Endothelial cell of umbilical vein (primary cell): ENCODE data around the gene JADE3. TPM values are rescaled to one million over a fixed set of nuclear protein-coding genes. Genes with fewer than 3 reads are reported as not detected.

ENCODE experiments used
- BruUV-seq: library from RNA; stranded (reverse); fragments of 400-500 nt; replicated peaks from 2 replicates; lab custom pipeline; 2021; lab: Mats Ljungman, UMichigan
- CTCF ChIA-PET: fragments of 300-600, 350-600 bp; sonication (Branson Sonifier 250); formaldehyde crosslinking; loops from one replicate; lab custom pipeline; 2021; ENCODE audit warnings: antibody characterized with exemption, inconsistent platforms; lab: Charles Lee
- POLR2A ChIA-PET: fragments of 300-600, 350-600 bp; sonication (Branson Sonifier 250); formaldehyde crosslinking; loops from one replicate; lab custom pipeline; 2021; ENCODE audit warnings: antibody characterized with exemption, inconsistent platforms; lab: Charles Lee
- DNase-seq: peaks from one replicate; pipeline ENCODE4 v3.0.0-alpha.2; 2011; ENCODE audit warnings: low read depth, low spot score
- FAIRE-seq: peaks from 2 replicates; lab custom pipeline; 2011; peaks lifted over from hg19 to GRCh38; lab: Jason Lieb, UNC
- H2AFZ ChIP-seq: 2 replicates; pipeline ENCODE4 v1.6.0; 2012; ENCODE audit warnings: low read depth, low read length, control low read depth, inconsistent platforms
- H3K27ac ChIP-seq: 2 replicates; pipeline ENCODE4 v1.5.1; 2011; ENCODE audit warnings: low read depth, mild to moderate bottlenecking, control low read depth, low read length, moderate library complexity; ENCODE audit not compliant: insufficient read depth
- H3K27me3 ChIP-seq, 2 experiments: 2 replicates each; pipeline versions ENCODE4 v1.6.0 to v1.6.1; 2011; ENCODE audit warnings: low read length in 2 of 2, mixed read lengths in 1 of 2; ENCODE audit not compliant: control insufficient read depth in 2 of 2, insufficient read depth in 2 of 2
- H3K36me3 ChIP-seq, 2 experiments: 2 replicates in 1 of 2; 3 replicates in 1 of 2; pipeline ENCODE4 v1.5.1; 2011; ENCODE audit warnings: low read length in 2 of 2, mild to moderate bottlenecking in 1 of 2, moderate library complexity in 1 of 2; ENCODE audit not compliant: control insufficient read depth in 2 of 2, insufficient read depth in 2 of 2; ENCODE audit errors: extremely low read depth in 1 of 2
- H3K4me1 ChIP-seq: 3 replicates; pipeline ENCODE4 v1.5.1; 2011; ENCODE audit warnings: mild to moderate bottlenecking, low read length; ENCODE audit not compliant: control insufficient read depth, insufficient read depth; ENCODE audit errors: extremely low read depth
- H3K4me2 ChIP-seq: 2 replicates; pipeline ENCODE4 v1.6.1; 2011; ENCODE audit warnings: low read length, control low read depth, mixed read lengths; ENCODE audit not compliant: insufficient read depth
- H3K4me3 ChIP-seq, 3 experiments: fragments of 200-600 bp in 1 of 3; sonication (generic), shearing (Covaris generic) in 1 of 3; replicated peaks in 1 of 3; 2 replicates each; pipeline ENCODE4 v1.5.1; 2011 to 2016; ENCODE audit warnings: control low read depth in 3 of 3, low read length in 3 of 3, mild to moderate bottlenecking in 2 of 3, inconsistent platforms in 1 of 3, low read depth in 1 of 3, moderate library complexity in 1 of 3; ENCODE audit not compliant: insufficient read depth in 1 of 3
- H3K79me2 ChIP-seq: 2 replicates; pipeline ENCODE4 v1.6.0; 2012; ENCODE audit warnings: low read length, inconsistent platforms; ENCODE audit not compliant: control insufficient read depth, insufficient read depth
- H3K9ac ChIP-seq: replicated peaks from 2 replicates; pipeline ENCODE3; 2011; ENCODE audit warnings: low read length, control low read depth; ENCODE audit not compliant: insufficient read depth; ENCODE audit errors: extremely low read depth
- H3K9me1 ChIP-seq: replicated peaks from 3 replicates; pipeline ENCODE4 v1.6.0; 2011; ENCODE audit warnings: mild to moderate bottlenecking, low read length; ENCODE audit not compliant: control insufficient read depth, insufficient read depth; ENCODE audit errors: extremely low read depth
- H3K9me3 ChIP-seq: replicated peaks from 2 replicates; pipeline ENCODE4 v1.5.1; 2012; ENCODE audit warnings: low read length, inconsistent platforms; ENCODE audit not compliant: control insufficient read depth, insufficient read depth
- H4K20me1 ChIP-seq: replicated peaks from 2 replicates; pipeline ENCODE3; 2011; ENCODE audit warnings: mild to moderate bottlenecking, low read length; ENCODE audit not compliant: control insufficient read depth, insufficient read depth; ENCODE audit errors: extremely low read depth
- EZH2 ChIP-seq: IDR thresholded peaks from 2 replicates; pipeline ENCODE4 v1.6.1; 2012; ENCODE audit warnings: borderline replicate concordance, low read depth, mild to moderate bottlenecking, moderate library complexity, low read length, inconsistent platforms; ENCODE audit not compliant: severe bottlenecking
- FOS ChIP-seq: IDR thresholded peaks from 2 replicates; pipeline ENCODE4 v1.6.1; 2011; ENCODE audit warnings: mild to moderate bottlenecking, low read length, moderate library complexity, borderline replicate concordance; ENCODE audit not compliant: insufficient read depth
- GATA2 ChIP-seq: IDR thresholded peaks from 2 replicates; pipeline ENCODE4 v1.7.0; 2011; ENCODE audit warnings: low read depth, mild to moderate bottlenecking, moderate library complexity, mixed read lengths, low read length; ENCODE audit not compliant: insufficient read length, insufficient read depth
- JUN ChIP-seq: IDR thresholded peaks from 2 replicates; pipeline ENCODE4 v1.6.1; 2011; ENCODE audit warnings: borderline replicate concordance, low read depth; ENCODE audit not compliant: insufficient read length, insufficient read depth
- MYC ChIP-seq: IDR thresholded peaks from one replicate; pipeline ENCODE4 v1.6.1; 2011; ENCODE audit warnings: mild to moderate bottlenecking, low read depth, low read length
- POLR2A ChIP-seq: IDR thresholded peaks from 2 replicates; pipeline ENCODE4 v1.6.1; 2012; ENCODE audit warnings: low read depth, mild to moderate bottlenecking, control low read depth, low read length
- POLR2AphosphoS5 ChIP-seq: IDR thresholded peaks from 2 replicates; pipeline ENCODE4 v1.6.1; 2012; ENCODE audit warnings: low read depth, mild to moderate bottlenecking, control low read depth, low read length, moderate library complexity; ENCODE audit not compliant: insufficient read depth
- dilution Hi-C: fragments of 300-500 bp; cut with MboI; formaldehyde crosslinking; loops from one replicate; pipeline ENCODE4 v1.15.0; 2019; ENCODE audit warnings: low sequenced_read_pairs; ENCODE audit not compliant: extremely low pct_ligation_motif_present
- intact Hi-C: fragments of 100-400 bp; cut with micrococcal nuclease; formaldehyde crosslinking; loops from one replicate; pipeline ENCODE4 v1.10.0; 2022
- polyA plus RNA-seq, 4 experiments: library from polyadenylated mRNA; depleted of rRNA in 3 of 4; stranded (reverse) in 3 of 4; unstranded in 1 of 4; fragments of >200 nt; gene quantifications; 2 replicates each; pipeline versions ENCODE4 v1.2.1 to v1.2.3, GENCODE V29; 2011 to 2012; ENCODE audit warnings: missing spikeins in 1 of 4
- total RNA-seq: library from RNA; stranded (reverse); gene quantifications from 2 replicates; pipeline ENCODE4 v1.2.3, GENCODE V29; 2021
- TF ChIP-seq, protein P1 (sequence below), 2 donors: IDR thresholded peaks; 1 replicate in 1 of 2; 2 replicates in 1 of 2; pipeline ENCODE4 v1.5.1; 2011; ENCODE audit warnings: low read length in 2 of 2, mild to moderate bottlenecking in 2 of 2, moderate library complexity in 2 of 2, control low read depth in 1 of 2, inconsistent platforms in 1 of 2, low read depth in 1 of 2; ENCODE audit not compliant: insufficient read depth in 1 of 2; ENCODE audit errors: extremely low read depth in 1 of 2
- TF ChIP-seq, protein P2 (sequence below): IDR thresholded peaks from 2 replicates; pipeline ENCODE4 v1.6.1; 2011; ENCODE audit not compliant: insufficient read depth, insufficient read length

Gene JADE3
- total and polyA plus RNA-seq, 2 donors (not counting 3 experiments of a cell fraction or from before 2014, with no cell fraction given): 4.9 to 18.4 TPM

DNA sequence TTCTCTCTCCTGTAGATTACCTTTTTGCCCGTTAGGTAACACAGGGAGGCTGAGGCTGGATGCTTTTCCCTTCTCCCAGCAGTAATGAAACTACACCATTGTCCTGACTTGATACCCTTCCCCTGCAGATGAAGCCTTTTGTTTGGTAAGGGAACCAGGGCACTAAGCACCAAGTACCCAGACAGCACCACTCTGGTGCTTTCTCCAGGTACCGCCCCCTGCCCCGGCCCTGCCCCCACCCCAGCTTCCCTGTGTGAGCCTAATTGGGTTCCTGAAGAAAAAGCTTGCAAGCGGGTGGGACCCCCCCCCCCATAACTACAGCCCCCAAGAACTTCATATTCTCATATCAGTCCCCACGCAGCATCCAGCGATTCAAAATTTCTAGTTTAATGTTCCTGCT lies 79.8 kb downstream of the JADE3 start:
- H3K4me2 ChIP-seq: no peak overlapping the region
- H4K20me1 ChIP-seq: no peaks in the 10 kb centered on the region
- ChIA-PET POLR2A (no interaction called here), CTCF (no interaction called here)
- DNase-seq (no peak), FAIRE-seq (no peak)
- H3K27me3 ChIP-seq: no peaks in the 10 kb centered on the region
- no peaks in the 10 kb centered on the region for H3K9me3 ChIP-seq
- H3K4me3 ChIP-seq: no peak overlapping the region
- intact Hi-C loops (no loop called here), dilution Hi-C loops (no loop called here)
- H3K9ac ChIP-seq: no peak overlapping the region
- no peak for TF ChIP-seq POLR2AphosphoS5
- TF ChIP-seq JUN: no peak
- TF ChIP-seq, protein P1, sequence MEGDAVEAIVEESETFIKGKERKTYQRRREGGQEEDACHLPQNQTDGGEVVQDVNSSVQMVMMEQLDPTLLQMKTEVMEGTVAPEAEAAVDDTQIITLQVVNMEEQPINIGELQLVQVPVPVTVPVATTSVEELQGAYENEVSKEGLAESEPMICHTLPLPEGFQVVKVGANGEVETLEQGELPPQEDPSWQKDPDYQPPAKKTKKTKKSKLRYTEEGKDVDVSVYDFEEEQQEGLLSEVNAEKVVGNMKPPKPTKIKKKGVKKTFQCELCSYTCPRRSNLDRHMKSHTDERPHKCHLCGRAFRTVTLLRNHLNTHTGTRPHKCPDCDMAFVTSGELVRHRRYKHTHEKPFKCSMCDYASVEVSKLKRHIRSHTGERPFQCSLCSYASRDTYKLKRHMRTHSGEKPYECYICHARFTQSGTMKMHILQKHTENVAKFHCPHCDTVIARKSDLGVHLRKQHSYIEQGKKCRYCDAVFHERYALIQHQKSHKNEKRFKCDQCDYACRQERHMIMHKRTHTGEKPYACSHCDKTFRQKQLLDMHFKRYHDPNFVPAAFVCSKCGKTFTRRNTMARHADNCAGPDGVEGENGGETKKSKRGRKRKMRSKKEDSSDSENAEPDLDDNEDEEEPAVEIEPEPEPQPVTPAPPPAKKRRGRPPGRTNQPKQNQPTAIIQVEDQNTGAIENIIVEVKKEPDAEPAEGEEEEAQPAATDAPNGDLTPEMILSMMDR (IDR thresholded peaks at IDR 0.05; ENCODE audit: extremely low read depth in 1 of 2, insufficient read depth in 1 of 2, low read depth in 1 of 2, low read length in 2 of 2): no peak
- TF ChIP-seq, protein P2, sequence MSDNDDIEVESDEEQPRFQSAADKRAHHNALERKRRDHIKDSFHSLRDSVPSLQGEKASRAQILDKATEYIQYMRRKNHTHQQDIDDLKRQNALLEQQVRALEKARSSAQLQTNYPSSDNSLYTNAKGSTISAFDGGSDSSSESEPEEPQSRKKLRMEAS: no peak
- TF ChIP-seq MYC: no peak
- TF ChIP-seq GATA2: no peak
- no peak for TF ChIP-seq EZH2
- TF ChIP-seq FOS: no peak
- TF ChIP-seq POLR2A: no peak
- no peaks in the 10 kb centered on the region for H3K36me3 ChIP-seq
- H3K9me1 ChIP-seq: no peaks in the 10 kb centered on the region
- H2AFZ ChIP-seq: no peak overlapping the region
- H3K79me2 ChIP-seq: no peaks in the 10 kb centered on the region
- H3K4me1 ChIP-seq: peaks cover 6% of the 10 kb centered on the region
- no TSS peak for BruUV-seq
- H3K27ac ChIP-seq: no peak overlapping the region
